ENCODE measurements around the gene SPIN1. TPM values are rescaled to one million over a fixed set of nuclear protein-coding genes. Genes with fewer than 3 reads are reported as not detected.

SPIN1 gene
- total and polyA plus RNA-seq, 2 donors (not counting 3 experiments of a cell fraction or from before 2014, with no cell fraction given): 38.1 to 56.8 TPM

GRCh38 chr9:88478246-88478645 lies 90.0 kb downstream of the SPIN1 start:
- POLR2A ChIA-PET: no interaction called here
- no peaks in the 10 kb centered on the region for H4K20me1 ChIP-seq (replicated peaks; ENCODE audit: control insufficient read depth, extremely low read depth, insufficient read depth, low read length)
- no TSS peak for BruUV-seq (replicated peaks)
- no peaks in the 10 kb centered on the region for H3K79me2 ChIP-seq (ENCODE audit: control insufficient read depth, insufficient read depth, low read length)
- CTCF ChIA-PET: no interaction called here
- H3K4me2 ChIP-seq (ENCODE audit: insufficient read depth, low read length): no peak overlapping the region
- DNase-seq (ENCODE audit: low read depth, low spot score) (no peak), FAIRE-seq (no peak)
- no peaks in the 10 kb centered on the region for H3K9me1 ChIP-seq (replicated peaks; ENCODE audit: control insufficient read depth, extremely low read depth, insufficient read depth, low read length)
- H3K4me1 ChIP-seq (ENCODE audit: control insufficient read depth, extremely low read depth, insufficient read depth, low read length): no peaks in the 10 kb centered on the region
- TF ChIP-seq, protein P1, sequence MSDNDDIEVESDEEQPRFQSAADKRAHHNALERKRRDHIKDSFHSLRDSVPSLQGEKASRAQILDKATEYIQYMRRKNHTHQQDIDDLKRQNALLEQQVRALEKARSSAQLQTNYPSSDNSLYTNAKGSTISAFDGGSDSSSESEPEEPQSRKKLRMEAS (IDR thresholded peaks at IDR 0.05; ENCODE audit: insufficient read depth, insufficient read length): no peak
- TF ChIP-seq JUN (IDR thresholded peaks at IDR 0.05; ENCODE audit: borderline replicate concordance, insufficient read depth, insufficient read length, low read depth) (no peak), MYC (IDR thresholded peaks at IDR 0.05; ENCODE audit: low read depth, low read length) (no peak), FOS (IDR thresholded peaks at IDR 0.05; ENCODE audit: borderline replicate concordance, insufficient read depth, low read length) (no peak), POLR2A (IDR thresholded peaks at IDR 0.05; ENCODE audit: low read depth, low read length) (no peak), POLR2AphosphoS5 (IDR thresholded peaks at IDR 0.05; ENCODE audit: insufficient read depth, low read depth, low read length) (no peak), GATA2 (IDR thresholded peaks at IDR 0.05; ENCODE audit: insufficient read depth, insufficient read length, low read depth, low read length) (no peak), EZH2 (IDR thresholded peaks at IDR 0.05; ENCODE audit: borderline replicate concordance, low read depth, low read length, severe bottlenecking) (no peak)
- TF ChIP-seq, protein P2, sequence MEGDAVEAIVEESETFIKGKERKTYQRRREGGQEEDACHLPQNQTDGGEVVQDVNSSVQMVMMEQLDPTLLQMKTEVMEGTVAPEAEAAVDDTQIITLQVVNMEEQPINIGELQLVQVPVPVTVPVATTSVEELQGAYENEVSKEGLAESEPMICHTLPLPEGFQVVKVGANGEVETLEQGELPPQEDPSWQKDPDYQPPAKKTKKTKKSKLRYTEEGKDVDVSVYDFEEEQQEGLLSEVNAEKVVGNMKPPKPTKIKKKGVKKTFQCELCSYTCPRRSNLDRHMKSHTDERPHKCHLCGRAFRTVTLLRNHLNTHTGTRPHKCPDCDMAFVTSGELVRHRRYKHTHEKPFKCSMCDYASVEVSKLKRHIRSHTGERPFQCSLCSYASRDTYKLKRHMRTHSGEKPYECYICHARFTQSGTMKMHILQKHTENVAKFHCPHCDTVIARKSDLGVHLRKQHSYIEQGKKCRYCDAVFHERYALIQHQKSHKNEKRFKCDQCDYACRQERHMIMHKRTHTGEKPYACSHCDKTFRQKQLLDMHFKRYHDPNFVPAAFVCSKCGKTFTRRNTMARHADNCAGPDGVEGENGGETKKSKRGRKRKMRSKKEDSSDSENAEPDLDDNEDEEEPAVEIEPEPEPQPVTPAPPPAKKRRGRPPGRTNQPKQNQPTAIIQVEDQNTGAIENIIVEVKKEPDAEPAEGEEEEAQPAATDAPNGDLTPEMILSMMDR (IDR thresholded peaks at IDR 0.05; ENCODE audit: extremely low read depth in 1 of 2, insufficient read depth in 1 of 2, low read depth in 1 of 2, low read length in 2 of 2): no peak
- H3K27me3 ChIP-seq (ENCODE audit: control insufficient read depth in 2 of 2, insufficient read depth in 2 of 2, low read length in 2 of 2): no peaks in the 10 kb centered on the region
- intact Hi-C loops (cut with micrococcal nuclease) (no loop called here), dilution Hi-C loops (cut with MboI; ENCODE audit: extremely low pct_ligation_motif_present, low sequenced_read_pairs) (no loop called here)
- H3K36me3 ChIP-seq (ENCODE audit: control insufficient read depth in 2 of 2, extremely low read depth in 1 of 2, insufficient read depth in 2 of 2, low read length in 2 of 2): peaks cover 5 to 7% of the 10 kb centered on the region in 2 experiments
- no peak overlapping the region for H3K9ac ChIP-seq (replicated peaks; ENCODE audit: extremely low read depth, insufficient read depth, low read length)
- H3K9me3 ChIP-seq (replicated peaks; ENCODE audit: control insufficient read depth, insufficient read depth, low read length): no peaks in the 10 kb centered on the region
- H3K4me3 ChIP-seq (replicated peaks in 1 of 3; ENCODE audit: insufficient read depth in 1 of 3, low read depth in 1 of 3, low read length in 3 of 3): no peak overlapping the region
- no peak overlapping the region for H3K27ac ChIP-seq (ENCODE audit: insufficient read depth, low read depth, low read length)
- H2AFZ ChIP-seq (ENCODE audit: low read depth, low read length): no peak overlapping the region
